Breast epithelium (tissue), 3 donors: ENCODE results near the gene CD8B2.
"Not testable (repeated sequence)": the region's sequence is repeated elsewhere in the genome, so short reads cannot be mapped to it uniquely, and the experiment has no call there.

ENCODE experiments used
- POLR2A ChIP-seq: fragments of 450-650 bp; IDR thresholded peaks from one replicate; pipeline ENCODE4 v1.6.1; 2016; ENCODE audit warnings: antibody characterized with exemption, mild to moderate bottlenecking, moderate library complexity
- TF ChIP-seq, protein P1 (sequence below), 3 donors: fragments of 450-650 bp; IDR thresholded peaks; one replicate each; pipeline ENCODE4 v1.5.1; 2016 to 2017; ENCODE audit warnings: antibody characterized with exemption in 3 of 3, mild to moderate bottlenecking in 3 of 3, moderate library complexity in 3 of 3

- not testable (repeated sequence) for TF ChIP-seq POLR2A
- TF ChIP-seq, protein P1, sequence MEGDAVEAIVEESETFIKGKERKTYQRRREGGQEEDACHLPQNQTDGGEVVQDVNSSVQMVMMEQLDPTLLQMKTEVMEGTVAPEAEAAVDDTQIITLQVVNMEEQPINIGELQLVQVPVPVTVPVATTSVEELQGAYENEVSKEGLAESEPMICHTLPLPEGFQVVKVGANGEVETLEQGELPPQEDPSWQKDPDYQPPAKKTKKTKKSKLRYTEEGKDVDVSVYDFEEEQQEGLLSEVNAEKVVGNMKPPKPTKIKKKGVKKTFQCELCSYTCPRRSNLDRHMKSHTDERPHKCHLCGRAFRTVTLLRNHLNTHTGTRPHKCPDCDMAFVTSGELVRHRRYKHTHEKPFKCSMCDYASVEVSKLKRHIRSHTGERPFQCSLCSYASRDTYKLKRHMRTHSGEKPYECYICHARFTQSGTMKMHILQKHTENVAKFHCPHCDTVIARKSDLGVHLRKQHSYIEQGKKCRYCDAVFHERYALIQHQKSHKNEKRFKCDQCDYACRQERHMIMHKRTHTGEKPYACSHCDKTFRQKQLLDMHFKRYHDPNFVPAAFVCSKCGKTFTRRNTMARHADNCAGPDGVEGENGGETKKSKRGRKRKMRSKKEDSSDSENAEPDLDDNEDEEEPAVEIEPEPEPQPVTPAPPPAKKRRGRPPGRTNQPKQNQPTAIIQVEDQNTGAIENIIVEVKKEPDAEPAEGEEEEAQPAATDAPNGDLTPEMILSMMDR (IDR thresholded peaks at IDR 0.05) = not testable (repeated sequence)
Measured at GRCh38 chr2:106509374-106509770, 22.2 kb downstream of the CD8B2 start.
